ENCODE measurements around the gene MED12L.

MED12L gene

DNA sequence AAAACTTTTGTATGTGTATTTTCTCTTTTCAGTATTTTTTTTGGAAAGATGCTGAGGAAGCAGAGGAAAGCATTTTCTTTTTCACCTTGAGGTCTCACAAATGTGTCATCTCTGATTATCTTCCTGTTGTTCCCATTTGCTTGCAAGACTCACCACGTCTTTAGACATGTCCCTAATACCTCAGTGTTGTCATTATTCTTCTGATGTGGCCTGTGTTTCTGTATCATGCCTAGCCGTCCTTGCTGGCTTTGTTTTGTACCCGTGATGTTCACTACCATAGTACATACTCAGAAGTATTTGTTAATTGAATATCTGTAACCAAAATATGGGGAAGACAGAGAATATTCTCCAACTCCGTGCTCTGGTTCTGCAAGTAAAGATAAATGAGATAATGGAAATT lies 197.9 kb downstream of the MED12L start:
- H3K4me3 ChIP-seq (ENCODE audit: low read depth, low read length), result no peak overlapping the region
- DNase-seq (ENCODE audit: low read depth, low spot score), result no peak
- TF ChIP-seq, protein P1, sequence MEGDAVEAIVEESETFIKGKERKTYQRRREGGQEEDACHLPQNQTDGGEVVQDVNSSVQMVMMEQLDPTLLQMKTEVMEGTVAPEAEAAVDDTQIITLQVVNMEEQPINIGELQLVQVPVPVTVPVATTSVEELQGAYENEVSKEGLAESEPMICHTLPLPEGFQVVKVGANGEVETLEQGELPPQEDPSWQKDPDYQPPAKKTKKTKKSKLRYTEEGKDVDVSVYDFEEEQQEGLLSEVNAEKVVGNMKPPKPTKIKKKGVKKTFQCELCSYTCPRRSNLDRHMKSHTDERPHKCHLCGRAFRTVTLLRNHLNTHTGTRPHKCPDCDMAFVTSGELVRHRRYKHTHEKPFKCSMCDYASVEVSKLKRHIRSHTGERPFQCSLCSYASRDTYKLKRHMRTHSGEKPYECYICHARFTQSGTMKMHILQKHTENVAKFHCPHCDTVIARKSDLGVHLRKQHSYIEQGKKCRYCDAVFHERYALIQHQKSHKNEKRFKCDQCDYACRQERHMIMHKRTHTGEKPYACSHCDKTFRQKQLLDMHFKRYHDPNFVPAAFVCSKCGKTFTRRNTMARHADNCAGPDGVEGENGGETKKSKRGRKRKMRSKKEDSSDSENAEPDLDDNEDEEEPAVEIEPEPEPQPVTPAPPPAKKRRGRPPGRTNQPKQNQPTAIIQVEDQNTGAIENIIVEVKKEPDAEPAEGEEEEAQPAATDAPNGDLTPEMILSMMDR (IDR thresholded peaks at IDR 0.05; ENCODE audit: insufficient read depth, low read length, missing control alignments), result no peak
- ChIA-PET POLR2A (no interaction called here), CTCF (interaction anchor here (1.1 to 9.6 kb wide), 10 partner anchors 9 to 127 kb away, joined by 4 to 310 read pairs (median 30); no protein-coding TSS in a partner anchor)

DNA sequence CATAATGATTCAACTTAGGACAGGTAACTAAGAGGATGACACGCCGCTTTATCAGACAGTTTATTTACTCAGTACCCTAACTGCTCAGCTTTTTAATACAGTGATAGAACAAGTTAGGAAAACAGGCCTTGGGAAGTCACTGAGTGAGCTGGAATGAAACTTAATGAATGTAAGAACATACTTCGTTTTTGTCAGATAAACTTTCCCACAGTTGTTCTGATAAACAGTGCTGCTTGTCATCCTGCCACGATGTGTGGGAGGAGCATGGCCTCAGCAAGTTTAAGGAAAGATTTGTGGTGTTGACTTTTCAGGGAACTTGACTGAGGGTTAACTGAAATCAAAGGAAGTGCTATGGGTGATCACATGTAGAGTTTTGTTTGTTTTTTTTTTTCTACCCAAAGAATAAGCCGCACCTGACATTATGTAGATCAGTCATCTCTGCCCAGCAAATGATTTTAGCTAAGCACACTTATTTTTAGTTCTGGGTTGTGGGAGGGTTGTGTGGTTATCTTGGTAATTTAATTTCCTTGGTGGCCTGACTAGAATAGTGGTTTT lies 198.5 kb downstream of the MED12L start:
- TF ChIP-seq, protein P1 (IDR thresholded peaks at IDR 0.05; ENCODE audit: insufficient read depth, low read length, missing control alignments), result no peak
- H3K4me3 ChIP-seq (ENCODE audit: low read depth, low read length), result no peak overlapping the region
- no peak for DNase-seq (ENCODE audit: low read depth, low spot score)
- ChIA-PET CTCF (interaction anchor here (0.8 to 6.6 kb wide), 9 partner anchors 22 to 555 kb away, joined by 3 to 90 read pairs (median 8); no protein-coding TSS in a partner anchor), POLR2A (no interaction called here)

DNA sequence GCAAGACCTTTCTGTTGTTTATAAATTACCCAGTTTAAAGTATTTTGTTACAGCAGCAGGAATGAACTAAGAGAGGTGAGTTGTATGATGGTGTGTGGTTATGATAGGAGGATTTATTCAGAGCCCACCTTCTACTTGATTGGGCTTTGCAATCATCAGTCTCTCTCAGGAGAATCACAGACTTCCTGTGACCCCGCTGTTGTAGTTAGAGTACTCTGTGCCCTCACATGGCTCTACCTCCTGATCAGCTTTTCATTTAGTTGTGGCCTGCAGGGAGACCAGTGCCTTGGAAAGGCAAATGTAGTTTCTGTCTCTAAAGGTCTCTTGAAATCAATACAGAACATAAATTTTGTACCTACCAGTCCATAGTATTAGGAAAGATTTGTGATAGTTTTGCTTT lies 200.5 kb downstream of the MED12L start:
- TF ChIP-seq, protein P1 (IDR thresholded peaks at IDR 0.05; ENCODE audit: insufficient read depth, low read length, missing control alignments), result no peak
- CTCF ChIA-PET, result interaction anchor here (0.9 to 6.6 kb wide), 10 partner anchors 10 to 633 kb away, joined by 3 to 90 read pairs (median 6); no protein-coding TSS in a partner anchor

DNA sequence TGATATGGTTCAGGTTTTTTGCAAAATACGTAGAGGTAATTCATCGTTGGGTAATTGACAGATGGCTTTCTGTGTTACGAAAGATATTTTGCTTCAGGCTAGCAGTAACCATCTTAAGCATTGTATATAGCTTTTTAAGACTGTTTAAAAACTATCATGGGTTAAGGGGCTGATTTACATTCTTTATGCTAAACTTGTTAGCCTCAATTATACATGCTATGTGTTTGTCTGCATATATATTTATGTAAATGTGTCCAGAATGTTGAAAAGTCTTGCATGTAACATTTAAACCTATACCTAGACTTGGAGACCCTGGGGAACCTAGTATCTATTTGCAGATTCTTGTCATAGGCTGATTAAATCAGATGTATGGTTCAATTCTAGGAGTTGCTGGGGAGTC lies 204.0 kb downstream of the MED12L start:
- DNase-seq (ENCODE audit: low read depth, low spot score), result no peak
- CTCF ChIA-PET, result interaction anchor here (1.0 to 6.6 kb wide), 12 partner anchors 8 to 628 kb away, joined by 3 to 90 read pairs (median 4); no protein-coding TSS in a partner anchor
- TF ChIP-seq, protein P1 (IDR thresholded peaks at IDR 0.05; ENCODE audit: insufficient read depth, low read length, missing control alignments), result no peak
- H3K4me3 ChIP-seq (ENCODE audit: low read depth, low read length), result no peak overlapping the region
- POLR2A ChIA-PET, result no interaction called here

More for the DNA sequence above, 200.5 kb downstream of the MED12L start:
- POLR2A ChIA-PET, result no interaction called here
- no peak overlapping the region for H3K4me3 ChIP-seq (ENCODE audit: low read depth, low read length)
- no peak for DNase-seq (ENCODE audit: low read depth, low spot score)

DNA sequence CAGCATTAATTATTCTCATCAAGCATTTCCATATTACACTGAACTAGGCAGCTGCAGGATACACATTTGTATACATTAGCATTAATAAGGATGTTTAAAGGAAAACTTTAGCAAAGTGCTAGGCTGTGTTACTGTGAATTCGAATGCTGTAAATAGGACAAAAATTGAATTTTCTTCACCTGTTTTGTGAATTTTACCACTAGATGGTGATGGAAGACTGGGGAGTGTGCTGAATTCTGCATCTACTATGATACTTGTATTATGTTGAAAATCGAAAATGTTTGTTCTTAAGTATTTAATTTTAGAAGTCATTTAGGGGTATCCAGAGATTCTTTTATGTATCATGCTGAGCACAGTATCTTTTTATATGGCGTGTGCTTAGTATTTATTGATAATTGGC lies 205.2 kb downstream of the MED12L start:
- TF ChIP-seq, protein P1 (IDR thresholded peaks at IDR 0.05; ENCODE audit: insufficient read depth, low read length, missing control alignments), result peak; percentile 28
- ChIA-PET POLR2A (no interaction called here), CTCF (interaction anchor here (0.7 to 3.8 kb wide), 8 partner anchors 14 to 629 kb away, joined by 4 to 51 read pairs (median 12); partner anchors contain the start of gene P2RY13)
- no peak for DNase-seq (ENCODE audit: low read depth, low spot score)
- no peak overlapping the region for H3K4me3 ChIP-seq (ENCODE audit: low read depth, low read length)

DNA sequence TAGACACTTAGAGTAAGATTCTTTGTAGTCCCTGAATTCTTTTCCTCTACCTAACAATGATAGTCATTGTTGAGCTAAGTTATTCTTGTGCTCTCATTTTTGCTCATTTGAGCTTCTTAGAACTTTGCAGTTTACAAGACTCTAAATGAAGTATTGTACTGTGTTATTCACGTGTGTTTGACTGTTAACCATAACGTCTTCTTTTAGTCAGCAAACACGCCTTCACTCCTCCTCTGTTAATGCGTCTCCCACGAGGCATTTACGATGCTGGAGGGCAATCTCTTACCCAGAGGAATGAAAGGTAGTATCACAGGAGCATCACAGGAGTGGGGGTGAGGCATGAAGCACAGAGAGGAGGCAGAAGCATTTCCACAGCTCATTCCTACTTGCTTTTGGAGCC lies 207.7 kb downstream of the MED12L start:
- TF ChIP-seq, protein P1 (IDR thresholded peaks at IDR 0.05; ENCODE audit: insufficient read depth, low read length, missing control alignments), result no peak
- ChIA-PET POLR2A (no interaction called here), CTCF (interaction anchor here (0.9 to 3.8 kb wide), 15 partner anchors 9 to 1281 kb away, joined by 3 to 51 read pairs (median 9); partner anchors contain the start of gene P2RY13)

More for the DNA sequence above, 207.7 kb downstream of the MED12L start:
- no peak overlapping the region for H3K4me3 ChIP-seq (ENCODE audit: low read depth, low read length)
- no peak for DNase-seq (ENCODE audit: low read depth, low spot score)

Data from AG04449 (cell line).